HG03520 (cell line): ENCODE data around the gene NOS1AP.
"Not testable (repeated sequence)": the region's sequence is repeated elsewhere in the genome, so short reads cannot be mapped to it uniquely, and the experiment has no call there.

Source experiments
- ATAC-seq: cut with Tn5 transposase; IDR thresholded peaks from one replicate; pipeline ENCODE4 v1.9.1; 2021; ENCODE audit warnings: mild to moderate bottlenecking, moderate library complexity; ENCODE audit not compliant: unreplicated experiment

The NOS1AP gene

DNA sequence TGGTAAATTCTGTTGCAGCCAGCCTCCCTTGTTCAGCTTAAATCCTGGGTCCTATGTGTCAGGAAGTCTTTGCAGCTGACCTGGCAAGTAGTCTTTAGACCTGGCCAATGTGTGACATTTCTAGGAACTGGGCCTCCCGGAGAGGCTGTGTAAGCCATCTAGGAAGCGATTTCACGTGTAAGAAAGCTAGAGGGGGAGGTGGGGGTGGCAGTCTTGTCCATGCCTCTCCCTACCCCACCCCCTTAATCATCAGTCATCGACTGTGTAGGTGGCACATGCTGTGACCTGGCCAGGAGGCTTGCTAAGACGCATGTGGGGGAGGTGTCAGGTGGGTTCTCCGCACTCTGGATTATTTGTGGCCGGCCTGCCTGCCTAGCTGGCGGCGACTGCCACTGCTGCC, 320.5 kb downstream of the NOS1AP start:
- no peak for ATAC-seq

DNA sequence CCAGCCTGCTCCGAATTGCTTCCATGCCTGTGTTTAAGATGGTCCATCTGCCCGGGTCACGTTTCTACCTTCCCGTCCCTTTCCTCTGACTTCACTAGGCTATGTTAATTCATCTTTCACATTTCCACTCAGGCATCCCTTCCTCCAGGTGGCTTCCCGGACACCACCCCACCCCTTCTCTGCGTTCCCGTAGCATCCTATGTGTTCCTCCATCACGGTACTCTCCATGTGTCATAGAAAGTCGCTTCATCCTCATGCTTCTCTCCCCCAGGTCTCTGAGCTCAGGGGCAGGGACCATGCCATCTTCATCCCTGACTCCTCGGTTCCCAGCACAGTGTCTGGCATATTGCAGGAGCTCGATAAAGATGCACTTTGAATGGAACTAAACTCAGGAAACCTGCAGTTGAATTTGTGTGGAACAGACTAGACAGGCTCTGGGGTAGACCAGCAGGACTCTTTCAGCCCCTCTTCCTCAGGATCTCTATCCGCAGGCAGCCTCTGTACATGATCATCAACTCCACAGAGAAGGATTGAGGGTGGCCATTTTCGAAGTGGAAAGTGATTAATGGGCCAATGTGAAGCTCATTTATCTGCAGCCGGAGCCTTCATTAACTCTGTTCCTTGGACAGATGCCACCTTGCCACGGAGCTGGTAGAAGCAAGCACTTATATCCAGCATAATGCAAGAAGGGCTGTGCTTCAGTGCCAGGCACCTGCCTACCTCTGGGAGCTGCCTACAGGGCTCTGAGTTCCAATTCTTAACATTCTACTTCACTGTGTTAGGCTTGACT, 321.1 kb downstream of the NOS1AP start:
- ATAC-seq: no peak

GRCh38 chr1:162391790-162392563, 322.5 kb downstream of the NOS1AP start:
- ATAC-seq: no peak

- ATAC-seq: no peak
Measured at GRCh38 chr1:162396201-162396906, 326.9 kb downstream of the NOS1AP start.

DNA sequence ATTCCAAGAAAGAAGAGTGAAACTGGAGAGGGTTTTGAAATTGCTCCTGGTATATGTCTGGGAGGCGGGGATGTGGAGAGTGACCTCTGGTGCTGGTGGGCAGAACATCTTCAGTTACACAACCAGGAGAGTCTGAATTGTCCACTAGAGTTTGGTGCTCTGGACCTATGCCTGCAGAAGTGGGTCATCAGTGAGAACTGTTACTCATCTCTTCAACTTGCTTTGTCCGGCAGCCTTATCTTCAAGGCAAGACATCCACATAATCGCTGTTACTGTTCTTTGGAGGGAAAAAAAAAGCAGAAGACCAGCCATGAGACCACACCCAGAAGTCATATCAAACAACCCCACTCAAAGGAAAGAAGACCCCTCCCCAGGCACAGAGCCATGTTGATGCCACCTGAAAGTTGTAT, 327.6 kb downstream of the NOS1AP start:
- no peak for ATAC-seq

DNA sequence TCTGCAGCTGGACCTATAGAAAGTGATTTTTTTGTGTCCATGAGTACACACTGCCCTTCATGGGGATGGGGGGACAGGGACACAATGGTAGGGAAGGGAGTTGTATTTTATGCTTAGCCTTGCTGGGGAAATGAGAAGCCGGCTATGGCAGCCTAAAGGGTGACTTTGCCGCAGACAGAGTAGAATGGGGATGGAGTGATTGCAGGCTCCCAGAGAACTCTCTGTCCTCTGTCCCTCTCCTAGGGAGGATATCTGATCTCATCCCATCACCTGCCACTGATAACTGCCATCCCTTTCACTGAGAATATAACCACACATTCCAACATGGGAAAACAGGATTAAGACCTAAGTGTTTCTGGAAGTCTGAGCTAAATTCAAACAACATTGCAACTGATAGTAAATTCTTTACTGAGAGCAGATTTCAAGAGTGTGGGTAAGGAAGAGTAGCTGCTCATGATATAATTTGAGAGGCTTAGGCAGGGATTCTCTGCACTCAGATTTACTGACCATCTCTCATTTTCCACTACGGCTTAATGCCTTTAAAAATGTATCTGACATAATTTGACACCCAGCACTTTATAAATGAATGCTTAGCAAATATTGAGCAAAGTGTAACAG, 328.6 kb downstream of the NOS1AP start:
- no peak for ATAC-seq

GRCh38 chr1:162398999-162399580, 329.6 kb downstream of the NOS1AP start:
- ATAC-seq: no peak

- ATAC-seq: no peak
Measured at GRCh38 chr1:162400790-162401355, 331.4 kb downstream of the NOS1AP start.

GRCh38 chr1:162404550-162405160, 335.2 kb downstream of the NOS1AP start:
- no peak for ATAC-seq

DNA sequence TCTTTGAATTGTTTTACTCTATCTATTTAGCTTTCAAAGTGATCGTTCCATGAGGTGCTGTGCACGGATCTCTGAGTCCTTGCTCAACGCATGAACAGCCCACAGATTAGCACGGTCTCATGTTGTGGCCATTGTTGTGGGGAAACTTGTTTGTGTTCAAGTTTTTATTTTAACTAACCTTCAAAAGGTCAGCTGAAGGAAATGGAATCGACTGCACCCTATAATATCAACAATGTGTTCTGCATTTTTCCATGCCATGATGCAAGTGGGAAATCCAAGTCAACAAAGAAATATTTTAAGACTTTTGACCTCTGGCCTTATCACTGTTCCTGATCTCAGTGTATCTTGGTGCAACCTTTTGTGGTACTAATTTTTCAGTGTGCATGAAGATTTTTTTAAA, 336.3 kb downstream of the NOS1AP start:
- no peak for ATAC-seq

GRCh38 chr1:162406811-162407210, 337.3 kb downstream of the NOS1AP start:
- no peak for ATAC-seq

GRCh38 chr1:162407539-162407938, 338.0 kb downstream of the NOS1AP start:
- ATAC-seq: no peak

GRCh38 chr1:162412002-162412401, 342.5 kb downstream of the NOS1AP start, which contains the start of gene SH2D1B:
Gene SH2D1B, minus strand, starts transcription at chr1:162412136. Its CDS starts 120 bp downstream, at chr1:162412016.
- no peak for ATAC-seq

DNA sequence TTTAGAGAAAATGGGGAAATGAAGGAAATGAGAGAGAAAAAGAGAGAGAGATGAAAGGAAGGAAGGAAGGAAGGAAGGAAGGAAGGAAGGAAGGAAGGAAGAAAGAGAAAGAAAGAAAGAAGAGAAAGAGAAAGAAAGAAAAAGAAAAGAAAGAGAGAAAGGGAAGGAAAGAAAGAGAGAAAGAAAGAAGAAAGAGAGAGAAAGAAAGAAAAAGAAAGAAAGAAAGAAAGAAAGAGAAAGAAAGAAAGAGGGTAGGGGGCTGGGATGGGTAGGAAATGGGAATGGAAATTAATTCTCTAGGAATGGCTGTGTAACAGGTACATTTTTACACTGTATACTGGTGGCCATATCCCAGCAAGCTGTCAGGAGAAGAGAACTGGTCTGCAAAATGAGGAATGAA, 346.7 kb downstream of the NOS1AP start:
- ATAC-seq: no peak

DNA sequence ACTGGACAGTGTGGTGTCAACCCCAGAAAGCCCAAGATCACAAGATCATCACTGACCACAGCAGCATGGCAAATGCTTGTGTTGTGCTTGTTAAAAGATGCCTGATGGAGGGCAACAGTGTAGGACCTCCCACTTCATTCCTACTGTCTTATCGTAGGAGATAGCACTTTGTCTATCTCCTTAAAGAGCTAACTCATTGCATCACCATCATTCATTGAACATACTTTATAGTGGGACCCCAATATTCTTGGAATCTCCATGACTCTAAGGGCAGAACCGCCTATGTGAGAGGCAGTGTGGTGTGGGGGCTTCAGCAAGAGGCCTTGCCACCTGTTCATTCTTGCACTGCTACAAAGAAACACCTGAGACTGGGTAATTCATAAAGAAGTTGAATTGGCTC, 347.4 kb downstream of the NOS1AP start:
- no peak for ATAC-seq

- ATAC-seq: no peak
Measured at GRCh38 chr1:162417650-162418049, 348.2 kb downstream of the NOS1AP start.

DNA sequence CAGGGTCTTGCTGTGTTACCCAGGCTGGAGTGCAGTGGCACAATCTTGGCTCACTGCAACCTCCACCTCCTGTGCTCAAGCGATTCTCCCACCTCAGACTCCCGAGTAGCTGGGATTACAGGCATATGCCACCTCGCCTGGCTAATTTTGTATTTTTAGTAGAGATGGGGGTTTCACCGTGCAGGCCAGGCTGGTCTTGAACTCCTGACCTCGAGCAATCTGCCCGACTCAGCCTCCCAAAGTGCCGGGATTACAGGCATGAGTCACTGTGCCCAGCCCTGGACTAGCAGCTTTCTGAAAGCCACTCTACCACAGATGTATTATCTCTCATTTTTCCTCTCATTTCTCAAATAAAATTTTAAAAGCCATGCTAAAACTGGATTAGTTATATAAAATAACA, 349.1 kb downstream of the NOS1AP start:
- not testable (repeated sequence) for ATAC-seq

DNA sequence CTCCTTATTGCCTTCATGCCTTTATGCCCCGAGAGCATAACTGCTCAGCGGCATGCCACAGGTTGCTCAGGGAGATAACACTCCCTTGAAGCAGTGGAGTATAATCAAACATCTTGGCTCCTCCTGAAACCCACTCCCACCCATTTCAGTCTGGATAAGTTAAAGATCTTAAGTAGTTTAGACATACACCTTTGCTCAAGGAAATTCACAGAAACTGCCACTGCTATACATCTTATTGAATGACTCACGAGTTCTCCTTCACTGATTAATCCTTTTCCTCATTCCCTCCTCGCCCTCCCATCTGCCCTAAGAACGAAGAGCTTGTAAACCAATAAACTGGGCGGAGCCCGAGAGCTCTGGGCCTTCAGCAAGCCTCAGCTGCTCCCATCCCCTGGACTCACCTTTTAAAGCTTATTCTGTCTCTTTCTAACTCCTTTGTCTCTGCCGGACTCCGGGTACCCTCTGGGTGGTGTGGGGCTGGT, 350.0 kb downstream of the NOS1AP start:
- not testable (repeated sequence) for ATAC-seq
